Lower leg skin (tissue), 4 donors: ENCODE measurements around the gene ELN. TPM values are rescaled to one million over a fixed set of nuclear protein-coding genes. Genes with fewer than 3 reads are reported as not detected.

ENCODE experiments used
- DNase-seq, 2 donors: peaks; one replicate each; pipeline ENCODE4 v3.0.0-alpha.2; 2019; ENCODE audit warnings: low spot score in 2 of 2
- H3K4me3 ChIP-seq: fragments of 200-600 bp; sonication (generic); 2 replicates; pipeline ENCODE4 v1.5.1; 2017; ENCODE audit warnings: mild to moderate bottlenecking, low read depth; ENCODE audit not compliant: poor library complexity, severe bottlenecking
- POLR2A ChIP-seq, 2 donors: fragments of 450-650 bp; IDR thresholded peaks; one replicate each; pipeline ENCODE4 v1.6.1; 2016 to 2017; ENCODE audit warnings: antibody characterized with exemption in 2 of 2, mild to moderate bottlenecking in 1 of 2, moderate library complexity in 1 of 2
- WGBS, 2 donors: methylation state at CpG; one replicate each; pipeline ENCODE4 v1.1.5; 2018; 5-methylcytosine and 5-hydroxymethylcytosine counted together
- intact Hi-C: fragments of 100-400 bp; cut with DNase I; formaldehyde crosslinking; loops from one replicate; pipeline ENCODE4 v1.15.0; 2023; ENCODE audit warnings: low total_unique reads
- total RNA-seq, 4 donors: library from RNA; depleted of rRNA; stranded (reverse); fragments of >200 nt; gene quantifications; one replicate each; pipeline ENCODE4 v1.1.0, GENCODE V29; 2016
- TF ChIP-seq, protein P1 (sequence below), 3 donors: fragments of 450-650 bp; IDR thresholded peaks; one replicate each; pipeline ENCODE4 v1.5.1; 2016; ENCODE audit warnings: antibody characterized with exemption in 3 of 3, mild to moderate bottlenecking in 3 of 3, moderate library complexity in 2 of 3

The ELN gene
- total RNA-seq, 4 donors from 2014 or later, result 5.6 to 96.2 (median 32.4) TPM

DNA sequence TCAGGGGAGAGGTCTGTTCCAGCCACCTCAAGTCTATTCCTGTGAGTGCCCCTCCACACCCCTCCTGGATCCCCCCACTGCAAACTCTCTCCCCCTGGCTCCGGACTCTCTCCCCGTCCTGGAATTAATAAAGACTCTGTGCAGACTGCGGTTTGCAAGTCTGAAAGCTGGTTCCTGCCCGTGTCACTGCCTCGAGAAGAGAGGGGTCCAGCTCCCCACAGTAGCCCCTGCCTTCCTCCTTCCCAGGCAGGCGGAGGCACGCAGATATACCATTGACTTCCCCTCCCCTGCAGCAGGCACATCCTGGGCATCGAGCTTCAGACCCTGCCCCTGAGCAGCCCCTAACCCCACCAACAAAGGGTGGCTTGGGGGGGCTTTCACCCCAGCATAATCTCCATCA is 2.2 kb upstream of the ELN start:
- intact Hi-C loops, result loop anchor here (5.0 kb wide), 1 partner anchor 158 kb away; no protein-coding TSS in a partner anchor
- no peak for TF ChIP-seq POLR2A (IDR thresholded peaks at IDR 0.05)
- TF ChIP-seq, protein P1, sequence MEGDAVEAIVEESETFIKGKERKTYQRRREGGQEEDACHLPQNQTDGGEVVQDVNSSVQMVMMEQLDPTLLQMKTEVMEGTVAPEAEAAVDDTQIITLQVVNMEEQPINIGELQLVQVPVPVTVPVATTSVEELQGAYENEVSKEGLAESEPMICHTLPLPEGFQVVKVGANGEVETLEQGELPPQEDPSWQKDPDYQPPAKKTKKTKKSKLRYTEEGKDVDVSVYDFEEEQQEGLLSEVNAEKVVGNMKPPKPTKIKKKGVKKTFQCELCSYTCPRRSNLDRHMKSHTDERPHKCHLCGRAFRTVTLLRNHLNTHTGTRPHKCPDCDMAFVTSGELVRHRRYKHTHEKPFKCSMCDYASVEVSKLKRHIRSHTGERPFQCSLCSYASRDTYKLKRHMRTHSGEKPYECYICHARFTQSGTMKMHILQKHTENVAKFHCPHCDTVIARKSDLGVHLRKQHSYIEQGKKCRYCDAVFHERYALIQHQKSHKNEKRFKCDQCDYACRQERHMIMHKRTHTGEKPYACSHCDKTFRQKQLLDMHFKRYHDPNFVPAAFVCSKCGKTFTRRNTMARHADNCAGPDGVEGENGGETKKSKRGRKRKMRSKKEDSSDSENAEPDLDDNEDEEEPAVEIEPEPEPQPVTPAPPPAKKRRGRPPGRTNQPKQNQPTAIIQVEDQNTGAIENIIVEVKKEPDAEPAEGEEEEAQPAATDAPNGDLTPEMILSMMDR (IDR thresholded peaks at IDR 0.05), result no peak
- 58 to 63% methylated on average over 8 of the region's 8 CpGs for WGBS, 2 donors
- no peak overlapping the region for H3K4me3 ChIP-seq
- no peak for DNase-seq

DNA sequence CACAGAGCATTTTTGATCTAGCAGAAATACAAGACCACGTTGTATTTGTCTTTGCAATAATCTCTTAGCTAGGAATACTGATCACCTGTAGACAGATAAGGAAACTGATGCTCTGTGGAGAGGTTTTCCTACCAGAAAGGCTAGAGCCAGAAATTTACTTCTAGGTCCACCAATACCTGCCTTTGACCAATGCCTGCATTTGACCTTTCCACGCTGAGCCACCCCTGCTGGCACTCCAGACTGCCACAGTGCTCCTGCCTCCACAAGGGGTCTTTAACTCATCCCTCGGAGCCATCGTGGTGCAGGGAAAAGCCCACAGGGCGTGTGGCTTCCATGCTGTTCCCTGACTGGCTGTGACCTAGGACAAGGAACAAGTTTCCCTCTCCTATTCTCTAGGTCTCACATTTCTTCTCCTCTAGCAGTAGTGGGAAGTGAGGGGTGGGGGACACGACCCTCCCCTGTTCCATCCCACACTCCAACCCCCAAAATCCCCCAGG is 1.5 kb upstream of the ELN start:
- intact Hi-C loops, result loop anchor here (5.0 kb wide), 1 partner anchor 159 kb away; no protein-coding TSS in a partner anchor
- no peak for DNase-seq
- no peak for TF ChIP-seq POLR2A (IDR thresholded peaks at IDR 0.05)
- TF ChIP-seq, protein P1 (IDR thresholded peaks at IDR 0.05), result no peak
- WGBS, 2 donors, result 19 to 22% methylated on average over 6 of the region's 6 CpGs
- no peak overlapping the region for H3K4me3 ChIP-seq

DNA sequence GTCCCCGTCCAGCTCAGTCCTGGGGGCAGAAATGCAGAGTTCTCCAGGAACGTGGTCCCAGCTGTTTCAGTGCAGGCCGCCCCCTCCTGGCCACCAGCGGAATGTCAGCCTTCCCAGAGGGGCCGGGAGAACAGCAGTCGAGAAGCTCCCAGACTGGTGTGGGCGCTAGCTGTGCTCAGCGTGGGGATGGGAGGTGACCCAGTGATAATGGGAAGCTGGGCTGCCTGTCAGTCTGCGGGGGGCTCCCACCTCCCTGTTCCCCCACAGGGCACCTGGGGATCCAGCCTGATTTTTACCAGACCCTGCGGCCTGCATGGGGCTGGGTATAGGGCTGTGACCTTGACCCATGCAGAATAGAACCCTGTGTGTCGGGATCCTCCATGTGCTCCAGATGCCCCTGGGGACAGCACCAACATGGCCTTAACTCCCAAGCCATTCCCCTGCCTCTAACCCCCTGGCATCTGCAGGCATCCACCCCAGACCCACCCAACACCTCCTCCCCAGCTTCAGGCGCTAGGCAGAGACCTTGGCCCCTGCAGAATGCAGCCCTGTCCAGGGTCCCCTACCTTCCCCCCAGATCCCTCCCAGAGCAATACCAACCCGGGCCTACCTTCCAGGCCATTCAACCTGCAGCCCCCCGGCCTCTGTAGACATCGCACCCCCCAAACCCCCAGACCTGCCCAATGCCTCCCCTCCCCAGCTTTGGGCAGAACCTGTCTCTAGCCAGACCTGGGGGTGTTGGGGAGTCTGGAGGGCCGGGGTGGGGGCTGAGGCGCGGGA is 880 bp upstream of the ELN start:
- DNase-seq, result peak; percentile 78 to 97
- TF ChIP-seq POLR2A (IDR thresholded peaks at IDR 0.05), result no peak
- TF ChIP-seq, protein P1 (IDR thresholded peaks at IDR 0.05), result peak in 1 of 3 donors; percentile 90
- 14 to 30% methylated on average over 11 to 16 of the region's 18 CpGs for WGBS, 2 donors
- H3K4me3 ChIP-seq, result no peak overlapping the region
- intact Hi-C loops, result loop anchor here (5.0 kb wide), 1 partner anchor 160 kb away; no protein-coding TSS in a partner anchor

DNA sequence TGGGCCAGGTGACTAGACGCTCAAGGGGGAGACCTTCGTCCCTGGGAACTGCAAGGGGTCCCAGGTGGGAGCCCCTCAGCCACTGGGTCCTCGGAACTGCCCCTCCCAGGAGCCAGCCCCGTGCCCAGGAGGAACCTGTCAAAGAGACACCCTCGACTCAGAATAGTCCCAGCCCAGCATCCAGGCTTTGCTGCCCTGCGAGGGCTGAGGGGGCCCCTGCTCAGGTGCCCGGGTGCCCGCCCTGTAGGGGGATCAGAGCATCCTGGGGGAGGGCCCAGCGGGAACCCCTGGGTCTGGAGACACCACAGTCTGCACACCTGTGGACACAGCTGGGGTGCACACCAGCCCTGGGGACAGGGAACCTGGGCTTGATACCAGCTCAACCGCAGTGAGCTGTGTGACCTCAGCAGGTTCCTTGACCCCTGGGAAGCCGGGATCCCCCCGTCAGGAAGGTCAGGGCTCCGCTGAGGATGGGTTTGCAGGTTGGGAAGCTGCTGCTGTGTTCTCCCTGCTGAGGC is 407 bp downstream of the ELN start:
- no peak for DNase-seq
- H3K4me3 ChIP-seq, result peak overlapping the region; percentile 39
- TF ChIP-seq, protein P1 (IDR thresholded peaks at IDR 0.05), result no peak
- TF ChIP-seq POLR2A (IDR thresholded peaks at IDR 0.05), result no peak
- WGBS, 2 donors, result 21 to 26% methylated on average over 5 to 9 of the region's 13 CpGs
- intact Hi-C loops, result loop anchor here (5.0 kb wide), 1 partner anchor 161 kb away; no protein-coding TSS in a partner anchor

DNA sequence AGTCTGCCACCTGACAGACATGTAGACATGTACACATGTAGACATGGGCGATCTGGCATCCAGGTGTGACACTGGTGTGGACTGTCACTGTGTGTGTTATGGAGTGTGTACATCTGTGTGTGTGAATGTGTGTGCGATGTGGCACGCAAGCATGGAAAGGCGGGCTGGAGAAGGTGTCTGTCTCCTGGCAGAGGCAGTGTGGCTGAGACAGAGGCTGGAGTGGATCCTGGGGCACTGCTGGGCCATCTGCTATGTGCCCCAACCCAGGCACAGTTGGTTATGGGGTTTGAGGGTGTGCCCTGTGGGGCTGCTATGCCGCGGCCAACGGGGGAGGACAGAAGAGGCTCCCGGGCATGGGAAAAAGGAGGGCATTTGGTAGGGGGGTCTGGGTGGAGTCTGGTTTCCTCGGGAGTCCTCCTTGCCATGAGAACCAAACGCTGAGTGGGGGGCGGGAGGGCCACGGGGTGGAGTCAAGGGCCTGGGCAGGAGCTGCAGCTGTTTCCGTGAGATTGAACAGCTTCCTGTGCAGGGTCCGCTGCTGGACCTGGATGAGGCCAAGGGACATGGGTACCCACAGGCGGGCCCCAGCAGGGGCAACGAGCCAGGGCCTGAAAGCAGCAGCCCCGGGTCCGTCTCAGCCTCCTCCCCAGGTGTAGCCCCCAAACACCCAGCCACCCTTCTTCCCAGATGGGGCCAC is 1.3 kb downstream of the ELN start:
- TF ChIP-seq POLR2A (IDR thresholded peaks at IDR 0.05), result no peak
- TF ChIP-seq, protein P1 (IDR thresholded peaks at IDR 0.05), result no peak
- intact Hi-C loops, result loop anchor here (5.0 kb wide), 1 partner anchor 162 kb away; no protein-coding TSS in a partner anchor
- DNase-seq, result no peak
- 37 to 47% methylated on average over 18 of the region's 18 CpGs for WGBS, 2 donors
- H3K4me3 ChIP-seq, result peak overlapping the region; percentile 39
